T-helper 1 cell (primary cell): ENCODE measurements around the gene TNFAIP3.
"Not testable (repeated sequence)": the region's sequence is repeated elsewhere in the genome, so short reads cannot be mapped to it uniquely, and the experiment has no call there.

Experiments used
- DNase-seq, 5 donors: peaks; one replicate each; pipeline ENCODE4 v3.0.0-alpha.2; 2012 to 2020

TNFAIP3 gene

DNA sequence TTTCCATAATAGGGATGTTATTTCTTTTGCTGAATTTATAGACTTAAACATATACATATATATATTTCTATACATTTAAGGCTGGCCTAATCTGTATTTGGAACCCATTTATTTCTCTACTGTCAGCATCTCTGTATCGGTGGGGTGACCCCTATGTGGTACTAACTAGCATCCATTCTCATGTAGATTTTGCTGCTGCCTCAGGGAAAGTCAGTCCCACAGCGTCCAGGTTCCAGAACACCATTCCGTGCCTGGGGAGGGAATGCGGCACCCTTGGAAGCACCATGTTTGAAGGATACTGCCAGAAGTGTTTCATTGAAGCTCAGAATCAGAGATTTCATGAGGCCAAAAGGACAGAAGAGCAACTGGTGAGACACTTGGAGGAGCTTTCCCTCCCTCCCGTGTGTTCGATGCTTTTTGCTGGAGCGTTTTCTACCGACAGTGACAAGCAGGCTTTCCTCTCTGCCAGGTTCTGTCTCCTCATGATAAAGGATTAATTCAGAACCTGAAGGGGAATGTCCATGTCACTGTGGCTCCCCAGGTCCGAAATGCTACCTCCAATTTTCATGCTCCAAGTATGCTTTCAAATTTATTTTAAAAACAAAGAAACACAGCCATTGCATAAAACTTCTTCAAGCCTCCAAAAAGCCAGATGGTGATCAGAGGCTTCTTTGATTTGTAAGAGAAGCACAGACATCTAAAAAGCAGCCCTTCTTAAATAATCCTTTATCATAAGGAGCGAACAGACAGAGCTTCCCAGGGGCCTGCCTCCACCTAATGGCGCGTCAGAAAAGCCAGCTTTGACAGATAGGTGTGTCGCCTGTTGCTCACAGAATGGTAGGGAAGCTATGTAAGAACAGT lies 13.1 kb downstream of the TNFAIP3 start:
- DNase-seq, result no peak

DNA sequence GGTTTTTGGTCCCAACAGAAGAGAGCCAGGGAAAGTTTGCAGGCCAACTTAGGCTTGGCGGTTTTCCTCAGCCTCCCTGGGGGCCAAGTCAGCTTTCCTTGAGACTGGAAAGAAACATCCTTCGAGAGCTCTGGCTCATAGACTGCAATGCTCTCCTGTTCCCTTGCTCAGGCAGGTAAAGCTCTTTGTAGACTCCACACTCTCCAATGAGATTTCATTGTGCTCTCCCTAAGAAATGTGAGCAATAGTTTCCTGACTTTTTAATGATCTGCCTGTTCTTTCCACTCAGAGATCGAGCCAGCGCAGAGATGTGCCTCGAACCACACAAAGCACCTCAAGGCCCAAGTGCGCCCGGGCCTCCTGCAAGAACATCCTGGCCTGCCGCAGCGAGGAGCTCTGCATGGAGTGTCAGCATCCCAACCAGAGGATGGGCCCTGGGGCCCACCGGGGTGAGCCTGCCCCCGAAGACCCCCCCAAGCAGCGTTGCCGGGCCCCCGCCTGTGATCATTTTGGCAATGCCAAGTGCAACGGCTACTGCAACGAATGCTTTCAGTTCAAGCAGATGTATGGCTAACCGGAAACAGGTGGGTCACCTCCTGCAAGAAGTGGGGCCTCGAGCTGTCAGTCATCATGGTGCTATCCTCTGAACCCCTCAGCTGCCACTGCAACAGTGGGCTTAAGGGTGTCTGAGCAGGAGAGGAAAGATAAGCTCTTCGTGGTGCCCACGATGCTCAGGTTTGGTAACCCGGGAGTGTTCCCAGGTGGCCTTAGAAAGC lies 13.9 kb downstream of the TNFAIP3 start:
- DNase-seq, result peak in 3 of 5 donors; percentile 40 to 43 (median 42)

DNA sequence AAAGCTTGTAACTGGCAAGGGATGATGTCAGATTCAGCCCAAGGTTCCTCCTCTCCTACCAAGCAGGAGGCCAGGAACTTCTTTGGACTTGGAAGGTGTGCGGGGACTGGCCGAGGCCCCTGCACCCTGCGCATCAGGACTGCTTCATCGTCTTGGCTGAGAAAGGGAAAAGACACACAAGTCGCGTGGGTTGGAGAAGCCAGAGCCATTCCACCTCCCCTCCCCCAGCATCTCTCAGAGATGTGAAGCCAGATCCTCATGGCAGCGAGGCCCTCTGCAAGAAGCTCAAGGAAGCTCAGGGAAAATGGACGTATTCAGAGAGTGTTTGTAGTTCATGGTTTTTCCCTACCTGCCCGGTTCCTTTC lies 14.4 kb downstream of the TNFAIP3 start:
- DNase-seq, result peak in 3 of 5 donors; percentile 44 to 50 (median 46)

DNA sequence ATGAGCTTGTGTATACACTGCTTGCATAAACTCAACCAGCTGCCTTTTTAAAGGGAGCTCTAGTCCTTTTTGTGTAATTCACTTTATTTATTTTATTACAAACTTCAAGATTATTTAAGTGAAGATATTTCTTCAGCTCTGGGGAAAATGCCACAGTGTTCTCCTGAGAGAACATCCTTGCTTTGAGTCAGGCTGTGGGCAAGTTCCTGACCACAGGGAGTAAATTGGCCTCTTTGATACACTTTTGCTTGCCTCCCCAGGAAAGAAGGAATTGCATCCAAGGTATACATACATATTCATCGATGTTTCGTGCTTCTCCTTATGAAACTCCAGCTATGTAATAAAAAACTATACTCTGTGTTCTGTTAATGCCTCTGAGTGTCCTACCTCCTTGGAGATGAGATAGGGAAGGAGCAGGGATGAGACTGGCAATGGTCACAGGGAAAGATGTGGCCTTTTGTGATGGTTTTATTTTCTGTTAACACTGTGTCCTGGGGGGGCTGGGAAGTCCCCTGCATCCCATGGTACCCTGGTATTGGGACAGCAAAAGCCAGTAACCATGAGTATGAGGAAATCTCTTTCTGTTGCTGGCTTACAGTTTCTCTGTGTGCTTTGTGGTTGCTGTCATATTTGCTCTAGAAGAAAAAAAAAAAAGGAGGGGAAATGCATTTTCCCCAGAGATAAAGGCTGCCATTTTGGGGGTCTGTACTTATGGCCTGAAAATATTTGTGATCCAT lies 15.3 kb downstream of the TNFAIP3 start:
- DNase-seq, result peak in 3 of 5 donors; percentile 41 to 50 (median 42)

DNA sequence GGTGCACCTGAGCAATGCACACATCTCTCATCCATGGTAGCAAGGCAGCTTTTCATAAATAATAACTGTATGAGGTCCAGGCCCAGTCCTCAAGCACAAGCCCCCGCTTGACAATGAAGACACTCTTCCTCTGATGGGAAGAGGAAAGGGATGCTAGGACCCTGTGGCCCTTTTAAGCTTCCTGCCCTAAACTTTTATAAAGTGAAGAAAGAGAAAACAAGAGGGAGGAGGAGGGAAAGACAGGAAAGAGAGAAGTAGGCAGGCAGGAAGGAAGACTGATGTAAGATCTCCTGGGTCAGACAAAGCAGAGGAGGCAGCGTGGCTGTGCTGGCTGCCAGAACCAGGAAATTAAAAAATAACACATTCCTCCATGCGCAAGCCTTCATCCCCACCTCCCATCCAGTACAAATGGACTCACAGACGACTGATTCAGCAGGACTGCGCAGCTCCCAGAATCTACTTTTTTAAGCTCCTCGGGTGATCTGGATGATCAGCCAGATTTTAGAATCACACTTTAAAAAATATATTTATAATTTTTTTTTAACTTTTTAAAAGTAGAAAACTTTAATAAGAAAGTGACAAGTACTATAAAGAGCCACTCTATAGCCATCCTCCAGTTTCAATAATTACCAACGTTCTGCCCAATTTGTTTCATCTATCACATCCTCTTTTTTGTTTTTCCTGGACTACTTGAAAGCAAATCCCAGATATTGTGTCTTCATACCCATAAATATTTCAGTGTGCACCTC lies 16.5 kb downstream of the TNFAIP3 start:
- peak in 3 of 5 donors; percentile 49 to 51 (median 49) for DNase-seq

DNA sequence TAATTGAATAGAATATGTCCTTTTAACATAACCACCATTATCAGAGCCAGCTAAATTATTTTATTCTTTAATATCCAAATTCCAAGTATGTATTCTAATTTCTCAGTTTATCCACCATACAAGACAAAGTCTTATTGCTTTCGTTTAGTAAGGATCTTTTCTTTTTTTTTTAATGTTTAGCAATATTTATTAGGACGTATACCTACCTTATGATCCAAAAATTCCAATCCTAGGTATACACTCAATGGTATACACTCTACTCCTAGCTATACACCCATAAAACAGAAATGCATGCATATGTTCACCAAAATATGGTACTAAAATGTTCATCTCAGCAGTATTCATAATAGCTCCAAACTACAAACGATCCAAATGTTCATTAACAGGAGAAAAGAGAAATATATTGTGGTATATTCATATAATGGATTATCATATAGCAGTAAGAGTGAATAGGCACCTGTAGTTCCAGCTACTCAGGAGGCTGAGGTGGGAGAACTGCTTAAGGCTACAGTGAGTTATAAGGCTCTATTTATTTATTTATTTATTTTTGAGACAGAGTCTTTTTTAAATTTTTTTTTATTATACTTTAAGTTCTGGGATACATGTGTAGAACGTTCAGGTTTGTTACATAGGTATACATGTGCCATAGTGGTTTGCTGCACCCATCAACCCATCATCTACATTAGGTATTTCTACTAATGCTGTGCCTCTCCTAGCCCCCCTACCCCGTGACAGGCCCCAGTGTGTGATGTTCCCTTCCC lies 17.3 kb downstream of the TNFAIP3 start:
- DNase-seq, result no peak

DNA sequence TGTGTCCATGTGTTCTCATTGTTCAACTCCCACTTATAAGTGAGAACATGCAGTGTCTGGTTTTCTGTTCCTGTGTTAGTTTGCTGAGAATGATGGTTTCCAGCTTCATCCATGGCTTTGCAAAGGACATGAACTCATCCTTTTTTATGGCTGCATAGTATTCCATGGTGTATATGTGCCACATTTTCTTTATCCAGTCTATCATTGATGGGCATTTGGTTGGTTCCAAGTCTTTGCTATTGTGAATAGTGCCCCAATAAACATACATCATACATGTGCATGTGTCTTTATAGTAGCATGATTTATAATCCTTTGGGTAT lies 17.8 kb downstream of the TNFAIP3 start:
- DNase-seq, result not testable (repeated sequence)

DNA sequence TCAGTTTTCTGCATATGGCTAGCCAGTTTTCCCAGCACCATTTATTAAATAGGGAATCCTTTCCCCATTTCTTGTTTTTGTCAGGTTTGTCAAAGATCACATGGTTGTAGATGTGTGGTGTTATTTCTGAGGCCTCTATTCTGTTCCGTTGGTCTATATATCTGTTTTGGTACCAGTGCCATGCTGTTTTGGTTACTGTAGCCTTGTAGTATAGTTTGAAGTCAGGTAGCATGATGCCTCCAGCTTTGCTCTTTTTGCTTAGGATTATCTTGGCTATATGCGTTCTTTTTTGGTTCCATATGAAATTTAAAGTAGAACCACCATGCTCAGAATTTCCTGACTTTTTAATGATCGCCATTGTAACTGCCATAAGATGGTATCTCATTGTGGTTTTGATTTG lies 19.2 kb downstream of the TNFAIP3 start:
- not testable (repeated sequence) for DNase-seq

DNA sequence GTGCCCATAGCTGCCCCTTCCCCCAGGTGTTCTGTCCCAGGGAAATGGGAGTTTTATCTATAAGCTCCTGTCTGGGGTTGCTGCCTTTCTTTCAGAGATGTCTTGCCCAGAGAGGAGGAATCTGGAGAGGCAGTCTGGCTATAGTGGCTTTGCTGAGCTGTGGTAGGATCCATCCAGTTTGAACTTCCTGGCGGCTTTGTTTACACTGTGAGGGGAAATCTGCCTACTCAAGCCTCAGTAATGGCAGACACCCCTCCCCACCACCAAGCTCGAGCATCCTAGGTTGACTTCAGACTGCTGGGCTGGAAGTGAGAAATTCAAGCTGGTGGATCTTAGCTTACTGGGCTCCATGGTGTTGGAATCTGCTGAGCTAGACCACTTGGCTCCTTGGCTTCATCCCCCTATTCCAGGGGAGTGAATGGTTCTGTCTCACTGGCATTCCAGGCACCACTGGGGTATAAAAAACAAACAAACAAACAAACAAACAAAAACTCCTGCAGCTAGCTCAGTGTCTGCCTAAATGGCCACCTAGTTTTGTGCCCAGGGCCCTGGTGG lies 24.0 kb downstream of the TNFAIP3 start:
- no peak for DNase-seq

DNA sequence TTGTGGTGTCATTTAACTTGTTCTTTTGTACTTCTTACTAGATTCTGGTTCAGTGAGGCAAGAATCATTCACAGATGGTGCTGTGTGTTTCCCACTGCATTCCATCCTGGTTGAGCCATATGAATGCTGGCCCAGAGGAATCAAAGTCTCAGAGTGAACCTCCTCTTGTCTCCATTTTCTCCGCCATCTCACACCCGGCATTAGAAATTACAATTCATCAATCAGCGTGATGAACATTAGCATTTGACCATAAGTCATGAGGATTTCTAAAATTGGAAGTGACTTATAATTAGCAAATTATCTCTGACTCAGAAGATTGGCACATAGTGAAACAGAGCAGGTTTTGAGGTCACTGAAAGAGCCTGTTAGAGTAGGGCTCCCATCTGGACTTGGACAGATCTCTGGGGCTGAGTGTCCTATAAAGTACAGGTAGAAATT lies 25.2 kb downstream of the TNFAIP3 start:
- DNase-seq, result no peak

DNA sequence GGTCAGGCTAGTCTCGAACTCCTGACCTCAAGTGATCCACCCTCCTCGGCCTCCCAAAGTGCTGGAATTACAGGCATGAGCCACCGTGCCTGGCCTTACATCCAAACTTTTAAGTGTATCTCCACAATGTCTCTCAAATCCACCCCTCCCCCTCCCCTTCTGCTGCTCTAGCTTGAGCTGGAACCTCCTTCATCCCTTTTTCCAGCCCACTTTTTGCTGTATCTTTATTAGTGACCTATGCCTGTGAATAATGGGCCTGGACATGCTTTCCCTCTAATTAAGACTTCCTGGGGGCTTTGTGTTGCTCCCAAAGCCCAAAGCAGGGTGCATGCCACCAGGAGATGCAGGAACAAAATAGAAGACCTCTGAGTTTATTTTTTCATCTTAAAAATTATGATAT lies 26.1 kb downstream of the TNFAIP3 start:
- DNase-seq, result no peak

DNA sequence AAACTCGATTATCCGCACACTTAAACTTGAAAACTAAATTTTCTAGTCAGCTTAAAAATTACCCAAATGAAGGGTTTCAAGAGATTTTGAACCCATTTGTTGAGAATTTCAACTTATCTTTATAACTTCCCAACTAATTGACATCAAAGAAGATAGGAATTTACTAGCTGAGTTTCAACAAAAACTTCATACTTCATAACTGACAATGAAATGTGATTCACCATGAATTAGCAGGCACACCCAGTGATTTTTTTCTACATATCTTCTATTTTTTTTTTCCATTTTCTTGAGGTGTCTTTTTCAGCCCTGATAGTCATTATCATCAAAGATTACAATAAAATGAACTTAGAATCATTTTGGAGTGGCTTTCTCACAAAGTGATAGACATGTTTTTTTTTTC lies 26.7 kb downstream of the TNFAIP3 start:
- no peak for DNase-seq

DNA sequence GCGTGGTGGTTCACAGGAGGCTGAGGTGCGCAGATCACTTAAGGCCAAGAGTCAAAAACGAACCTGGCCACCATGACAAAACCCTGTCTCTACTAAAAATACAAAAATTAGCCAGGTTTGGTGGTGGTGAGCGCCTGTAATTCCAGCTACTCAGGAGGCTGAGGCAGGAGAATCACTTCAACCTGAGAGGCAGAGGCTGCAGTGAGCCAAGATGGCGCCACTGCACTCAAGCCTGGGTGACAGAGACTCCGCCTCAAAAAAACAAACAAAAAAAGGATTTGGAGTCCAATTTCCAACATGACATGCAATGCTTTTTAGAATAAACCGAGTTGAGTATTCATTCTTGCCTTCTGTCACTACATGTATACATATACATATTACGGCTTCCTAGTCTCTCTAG lies 27.3 kb downstream of the TNFAIP3 start:
- DNase-seq, result not testable (repeated sequence)

DNA sequence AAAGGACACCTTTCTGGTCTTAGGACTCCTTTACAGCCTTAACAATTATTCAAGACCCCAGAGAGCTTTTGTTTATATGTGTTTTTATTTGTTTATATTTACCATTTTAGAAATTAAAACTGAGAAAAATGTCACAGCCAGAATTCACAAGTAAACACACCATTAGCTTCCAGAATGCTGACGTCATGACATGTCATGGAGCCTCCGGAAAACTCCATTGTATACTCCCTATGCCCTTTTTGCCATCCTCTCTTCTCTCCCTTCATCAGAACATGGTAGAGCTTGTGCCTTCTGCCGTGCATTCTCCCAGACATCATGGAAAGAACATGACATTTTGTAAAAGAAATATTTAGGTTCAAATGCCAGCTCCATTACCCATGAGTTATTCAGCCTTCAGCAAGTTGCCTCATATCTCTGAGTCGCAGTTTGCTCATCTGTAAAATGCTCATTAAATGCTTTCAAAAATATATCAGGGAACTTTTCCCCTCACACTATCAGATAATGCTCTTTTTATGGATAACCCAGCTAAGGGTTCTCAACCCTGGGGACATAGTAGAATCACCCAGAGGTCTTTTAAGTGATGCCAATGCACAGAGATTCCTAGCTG lies 27.8 kb downstream of the TNFAIP3 start:
- DNase-seq, result no peak

DNA sequence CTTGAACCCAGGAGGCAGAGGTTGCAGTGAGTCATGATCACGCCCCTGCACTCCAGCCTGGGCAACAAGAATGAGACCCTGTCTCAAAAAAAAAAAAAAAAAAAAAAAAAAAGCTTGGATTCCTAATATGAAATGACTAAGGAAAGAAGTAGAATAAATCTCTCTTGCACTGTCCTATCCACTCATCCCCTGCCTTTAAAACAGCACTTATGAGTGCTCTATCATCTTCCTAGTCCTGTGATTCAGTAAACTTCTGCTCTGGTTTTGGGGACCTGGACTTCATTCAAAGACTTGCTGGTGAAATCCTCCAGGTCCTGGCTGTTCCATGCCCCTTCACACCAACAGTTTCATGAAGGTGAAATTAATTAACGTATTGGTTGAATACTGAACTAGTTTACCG lies 29.6 kb downstream of the TNFAIP3 start:
- DNase-seq, result no peak

DNA sequence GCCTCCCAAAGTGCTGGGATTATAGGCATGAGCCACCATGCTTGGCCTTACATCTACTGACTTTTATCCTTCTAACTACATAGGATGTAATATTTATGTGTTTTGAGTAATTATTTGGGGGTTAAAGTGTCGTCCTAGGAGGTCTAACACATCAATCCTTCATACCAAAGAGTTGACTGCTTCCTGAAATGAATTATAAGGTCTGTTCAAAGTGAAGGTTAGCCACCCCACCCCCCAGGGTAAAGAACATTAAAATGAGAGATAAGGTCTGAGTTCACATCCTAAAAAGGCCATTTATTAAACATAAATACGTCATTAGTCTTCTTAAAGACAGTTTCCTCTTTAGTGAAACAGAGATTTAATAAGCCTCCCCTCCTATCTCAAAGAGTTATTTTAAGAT lies 33.8 kb downstream of the TNFAIP3 start:
- DNase-seq, result no peak

DNA sequence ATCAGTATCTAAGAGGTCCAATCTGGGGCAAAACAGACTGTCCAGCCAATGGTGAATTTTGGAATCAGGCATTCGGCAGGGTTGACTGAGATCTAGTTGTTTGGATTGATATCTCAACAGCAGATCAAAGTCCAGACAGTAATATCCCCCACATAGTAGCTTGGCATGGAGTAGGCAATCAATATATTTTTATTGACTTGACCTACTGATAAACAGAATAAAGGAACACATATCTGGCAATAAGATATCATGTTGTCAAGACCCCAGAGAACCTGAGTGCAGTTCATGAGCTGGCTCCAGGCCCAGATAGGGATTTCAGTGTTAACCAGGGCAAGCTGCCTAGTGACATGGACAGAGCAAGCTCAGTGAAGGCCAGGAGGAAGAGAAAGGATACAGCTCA lies 34.4 kb downstream of the TNFAIP3 start:
- no peak for DNase-seq

DNA sequence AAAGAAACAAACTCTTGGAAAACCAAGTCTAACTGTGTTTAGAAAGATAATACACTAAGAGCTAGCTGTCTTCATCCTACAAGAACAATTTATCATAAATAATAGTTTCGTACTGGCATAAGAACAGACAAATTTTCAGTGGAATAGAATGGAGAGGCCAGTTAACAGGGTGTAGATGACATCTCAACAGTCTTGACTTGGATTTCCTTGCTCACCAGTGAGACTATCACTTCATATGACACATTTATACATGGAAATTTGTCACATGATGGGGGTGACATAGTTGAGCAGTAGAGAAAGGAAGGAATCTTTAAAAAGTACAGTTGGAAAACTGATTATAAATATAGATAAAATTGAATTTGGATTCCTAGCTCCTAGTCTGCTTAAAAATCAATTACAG lies 35.6 kb downstream of the TNFAIP3 start:
- no peak for DNase-seq

DNA sequence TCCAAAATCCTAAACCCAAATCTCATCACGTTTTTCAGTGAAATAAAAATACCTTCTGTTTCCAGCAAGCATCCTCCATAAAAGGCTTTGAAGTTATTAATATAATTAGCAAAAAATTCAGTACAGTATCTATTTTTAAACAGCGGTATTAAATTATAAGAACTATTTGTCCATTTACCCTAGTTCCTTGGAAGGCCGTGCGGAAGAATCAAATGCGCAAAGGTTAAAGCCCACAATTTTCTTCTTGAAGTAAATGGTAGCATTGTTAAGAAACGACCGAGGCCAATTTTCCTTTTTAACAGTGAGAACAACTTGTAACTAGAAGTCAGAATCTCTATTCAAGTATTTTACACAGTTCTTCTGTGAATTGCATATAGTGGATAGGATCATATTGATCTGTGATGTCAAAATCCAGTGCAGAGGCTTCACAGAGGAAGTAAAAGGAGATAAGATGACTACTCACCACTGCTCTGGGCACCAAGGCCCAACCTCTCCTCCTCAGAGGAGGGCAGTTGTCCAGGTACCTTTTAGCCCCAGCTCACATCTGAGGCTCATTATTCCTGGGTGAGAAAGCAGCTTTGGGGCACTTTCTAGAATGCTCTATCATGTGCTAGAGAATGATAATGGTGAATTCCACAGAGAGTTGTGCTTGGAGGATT lies 36.3 kb downstream of the TNFAIP3 start:
- DNase-seq, result no peak
